GM18498 (cell line): Measurements from ENCODE around the gene SERINC5.
A peak's percentile ranks its signal among the peaks of the same experiment; 100 is the strongest.
"Not testable (repeated sequence)": the region's sequence is repeated elsewhere in the genome, so short reads cannot be mapped to it uniquely, and the experiment has no call there.

Source experiments
- ATAC-seq: cut with Tn5 transposase; IDR thresholded peaks from one replicate; pipeline ENCODE4 v1.9.1; 2021; ENCODE audit warnings: mild to moderate bottlenecking, moderate library complexity; ENCODE audit not compliant: unreplicated experiment

Gene SERINC5

GRCh38 chr5:80143491-80143890 lies 112.4 kb downstream of the SERINC5 start:
- ATAC-seq = no peak

GRCh38 chr5:80142996-80143395 lies 112.9 kb downstream of the SERINC5 start:
- ATAC-seq = no peak

- ATAC-seq = no peak
Observed at GRCh38 chr5:80141681-80142080, 114.2 kb downstream of the SERINC5 start.

- no peak for ATAC-seq
Observed at GRCh38 chr5:80141147-80141671, 114.6 kb downstream of the SERINC5 start.

- ATAC-seq = no peak
Observed at GRCh38 chr5:80140496-80140895, 115.4 kb downstream of the SERINC5 start.

- ATAC-seq = no peak
Observed at GRCh38 chr5:80139466-80139972, 116.3 kb downstream of the SERINC5 start.

- no peak for ATAC-seq
Observed at GRCh38 chr5:80138486-80138885, 117.4 kb downstream of the SERINC5 start.

- ATAC-seq = not testable (repeated sequence)
Observed at GRCh38 chr5:80136798-80137197, 119.0 kb downstream of the SERINC5 start.

- ATAC-seq = no peak
Observed at GRCh38 chr5:80134876-80135275, 121.0 kb downstream of the SERINC5 start.

- ATAC-seq = no peak
Observed at GRCh38 chr5:80129146-80129545, 126.7 kb downstream of the SERINC5 start.

- ATAC-seq = no peak
Observed at GRCh38 chr5:80128141-80128540, 127.7 kb downstream of the SERINC5 start.

- ATAC-seq = no peak
Observed at GRCh38 chr5:80127116-80127552, 128.7 kb downstream of the SERINC5 start.

GRCh38 chr5:80125962-80126480 lies 129.8 kb downstream of the SERINC5 start:
- ATAC-seq = peak; percentile 69

- peak; percentile 81 for ATAC-seq
Observed at GRCh38 chr5:80125022-80125961, 130.6 kb downstream of the SERINC5 start.

- ATAC-seq = no peak
Observed at GRCh38 chr5:80124121-80124918, 131.5 kb downstream of the SERINC5 start.

- no peak for ATAC-seq
Observed at GRCh38 chr5:80122579-80122978, 133.3 kb downstream of the SERINC5 start.

GRCh38 chr5:80119372-80119771 lies 136.5 kb downstream of the SERINC5 start:
- no peak for ATAC-seq

GRCh38 chr5:80117446-80117845 lies 138.4 kb downstream of the SERINC5 start:
- no peak for ATAC-seq

- no peak for ATAC-seq
Observed at GRCh38 chr5:80116465-80116864, 139.4 kb downstream of the SERINC5 start.

GRCh38 chr5:80116000-80116399 lies 139.8 kb downstream of the SERINC5 start:
- no peak for ATAC-seq

GRCh38 chr5:80114860-80115259 lies 141.0 kb downstream of the SERINC5 start:
- ATAC-seq = no peak
